Measurements from ENCODE around the gene ACAT2.
"Not testable (repeated sequence)": the region's sequence is repeated elsewhere in the genome, so short reads cannot be mapped to it uniquely, and the experiment has no call there.

The ACAT2 gene

GRCh38 chr6:159732550-159732949, 29.3 kb upstream of the ACAT2 start:
- not testable (repeated sequence) for DNase-seq

GRCh38 chr6:159733395-159733794, 28.4 kb upstream of the ACAT2 start:
- DNase-seq: not testable (repeated sequence)

GRCh38 chr6:159736908-159737307, 24.9 kb upstream of the ACAT2 start:
- DNase-seq: no peak

GRCh38 chr6:159739341-159739740, 22.5 kb upstream of the ACAT2 start:
- no peak for DNase-seq

- no peak for DNase-seq
These were observed 19.7 kb upstream of the ACAT2 start for GRCh38 chr6:159742165-159742564.

- no peak for DNase-seq
These were observed 16.8 kb upstream of the ACAT2 start for GRCh38 chr6:159745081-159745480.

GRCh38 chr6:159746759-159747158, 15.1 kb upstream of the ACAT2 start:
- no peak for DNase-seq

GRCh38 chr6:159748127-159748526, 13.7 kb upstream of the ACAT2 start:
- DNase-seq: not testable (repeated sequence)

- no peak for DNase-seq
These were observed 10.4 kb upstream of the ACAT2 start for GRCh38 chr6:159751448-159751847.

GRCh38 chr6:159753081-159753872, 8.6 kb upstream of the ACAT2 start:
- DNase-seq: no peak

- no peak for DNase-seq
These were observed 7.4 kb upstream of the ACAT2 start for GRCh38 chr6:159754401-159754800.

- DNase-seq: no peak
These were observed 6.6 kb upstream of the ACAT2 start for GRCh38 chr6:159754959-159755914.

GRCh38 chr6:159756508-159756907, 5.3 kb upstream of the ACAT2 start:
- no peak for DNase-seq

- DNase-seq: no peak
These were observed 3.5 kb upstream of the ACAT2 start for GRCh38 chr6:159758031-159759001.

- no peak for DNase-seq
These were observed 2.2 kb upstream of the ACAT2 start for GRCh38 chr6:159759645-159760044.

- no peak for DNase-seq
These were observed 1.2 kb upstream of the ACAT2 start for GRCh38 chr6:159760602-159761057.

- no peak for DNase-seq
These were observed 544 bp upstream of the ACAT2 start for GRCh38 chr6:159761129-159761872.

- no peak for DNase-seq
These were observed 942 bp downstream of the ACAT2 start for GRCh38 chr6:159762681-159763293.

GRCh38 chr6:159766906-159767305, 5.1 kb downstream of the ACAT2 start:
- no peak for DNase-seq

GRCh38 chr6:159769470-159769869, 7.6 kb downstream of the ACAT2 start:
- DNase-seq: no peak

- no peak for DNase-seq
These were observed 10.4 kb downstream of the ACAT2 start for GRCh38 chr6:159772196-159772595.

Measured in activated CD8-positive, alpha-beta memory T cell treated with anti-CD3 and anti-CD28 coated beads for 24 hours (primary cell).